ENCODE results near the gene NMUR1.

DNA sequence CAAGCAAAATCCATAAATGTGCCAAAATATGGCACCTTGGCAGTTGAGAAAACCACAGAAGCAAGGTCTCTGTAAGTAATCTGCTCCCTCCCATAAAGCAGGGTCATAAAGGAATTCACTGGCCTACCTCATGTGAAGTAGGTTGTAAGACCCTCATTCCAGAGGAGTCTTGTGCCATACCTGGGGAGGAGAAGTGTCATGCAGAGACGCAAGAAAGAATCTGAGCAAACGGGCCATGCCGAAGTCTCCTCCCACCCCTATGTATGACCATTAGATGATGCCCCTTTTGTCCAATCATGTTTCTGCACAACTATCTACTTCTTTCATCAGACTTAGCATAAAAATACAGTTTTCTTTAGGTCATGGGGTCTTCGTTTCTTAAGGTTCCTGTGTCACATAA is 14.6 kb downstream of the NMUR1 start:
- TF ChIP-seq, protein P1, sequence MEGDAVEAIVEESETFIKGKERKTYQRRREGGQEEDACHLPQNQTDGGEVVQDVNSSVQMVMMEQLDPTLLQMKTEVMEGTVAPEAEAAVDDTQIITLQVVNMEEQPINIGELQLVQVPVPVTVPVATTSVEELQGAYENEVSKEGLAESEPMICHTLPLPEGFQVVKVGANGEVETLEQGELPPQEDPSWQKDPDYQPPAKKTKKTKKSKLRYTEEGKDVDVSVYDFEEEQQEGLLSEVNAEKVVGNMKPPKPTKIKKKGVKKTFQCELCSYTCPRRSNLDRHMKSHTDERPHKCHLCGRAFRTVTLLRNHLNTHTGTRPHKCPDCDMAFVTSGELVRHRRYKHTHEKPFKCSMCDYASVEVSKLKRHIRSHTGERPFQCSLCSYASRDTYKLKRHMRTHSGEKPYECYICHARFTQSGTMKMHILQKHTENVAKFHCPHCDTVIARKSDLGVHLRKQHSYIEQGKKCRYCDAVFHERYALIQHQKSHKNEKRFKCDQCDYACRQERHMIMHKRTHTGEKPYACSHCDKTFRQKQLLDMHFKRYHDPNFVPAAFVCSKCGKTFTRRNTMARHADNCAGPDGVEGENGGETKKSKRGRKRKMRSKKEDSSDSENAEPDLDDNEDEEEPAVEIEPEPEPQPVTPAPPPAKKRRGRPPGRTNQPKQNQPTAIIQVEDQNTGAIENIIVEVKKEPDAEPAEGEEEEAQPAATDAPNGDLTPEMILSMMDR (IDR thresholded peaks at IDR 0.05; ENCODE audit: low read depth, low read length): no peak
- no peak for TF ChIP-seq EZH2phosphoT487 (IDR thresholded peaks at IDR 0.05; ENCODE audit: low read depth)
